Astrocyte (in vitro differentiated cells and primary cell): ENCODE results near the gene PTGES3L. TPM values are rescaled to one million over a fixed set of nuclear protein-coding genes. Genes with fewer than 3 reads are reported as not detected.

Experiments used
- DNase-seq: peaks from one replicate; pipeline ENCODE4 v3.0.0-alpha.2; 2010; ENCODE audit warnings: low read depth
- FAIRE-seq: peaks from 2 replicates; lab custom pipeline; 2011; peaks lifted over from hg19 to GRCh38; lab: Jason Lieb, UNC
- H2AFZ ChIP-seq: 2 replicates; pipeline ENCODE4 v1.6.0; 2012; ENCODE audit warnings: low read depth, low read length, inconsistent platforms
- H3K27ac ChIP-seq: 2 replicates; pipeline ENCODE4 v1.5.1; 2011; ENCODE audit warnings: low read depth, low read length, inconsistent platforms
- H3K27me3 ChIP-seq: 2 replicates; pipeline ENCODE4 v1.6.0; 2011; ENCODE audit warnings: low read length, inconsistent platforms; ENCODE audit not compliant: insufficient read depth
- H3K36me3 ChIP-seq: 2 replicates; pipeline ENCODE4 v1.5.1; 2011; ENCODE audit warnings: low read length, inconsistent platforms; ENCODE audit not compliant: insufficient read depth
- H3K4me1 ChIP-seq: 2 replicates; pipeline ENCODE4 v1.5.1; 2011; ENCODE audit warnings: low read length, inconsistent platforms; ENCODE audit not compliant: insufficient read depth
- H3K4me2 ChIP-seq: 2 replicates; pipeline ENCODE4 v1.6.0; 2012; ENCODE audit warnings: low read length, inconsistent platforms
- H3K4me3 ChIP-seq: 2 replicates; pipeline ENCODE4 v1.5.1; 2011; ENCODE audit warnings: low read depth, mild to moderate bottlenecking, low read length, inconsistent platforms; ENCODE audit not compliant: insufficient read depth
- H3K79me2 ChIP-seq: 2 replicates; pipeline ENCODE4 v1.6.0; 2012; ENCODE audit warnings: mild to moderate bottlenecking, low read length, inconsistent platforms; ENCODE audit not compliant: insufficient read depth
- H3K9ac ChIP-seq: 2 replicates; pipeline ENCODE4 v1.6.0; 2012; ENCODE audit warnings: mild to moderate bottlenecking, low read length, inconsistent platforms
- H3K9me3 ChIP-seq: 2 replicates; pipeline ENCODE4 v1.5.1; 2012; ENCODE audit warnings: low read depth, mild to moderate bottlenecking, low read length, inconsistent platforms; ENCODE audit not compliant: insufficient read depth
- H4K20me1 ChIP-seq: 2 replicates; pipeline ENCODE4 v1.6.0; 2012; ENCODE audit warnings: low read length, inconsistent platforms; ENCODE audit not compliant: insufficient read depth
- H3K27ac Mint-ChIP-seq: one replicate; pipeline ENCODE4 v1.8.0; 2021; ENCODE audit warnings: mild to moderate bottlenecking, mixed read lengths; ENCODE audit not compliant: unreplicated experiment
- H3K27me3 Mint-ChIP-seq: one replicate; pipeline ENCODE4 v1.8.0; 2021; ENCODE audit warnings: low read depth, mixed read lengths; ENCODE audit not compliant: unreplicated experiment
- H3K36me3 Mint-ChIP-seq: one replicate; pipeline ENCODE4 v1.8.0; 2021; ENCODE audit warnings: low read depth, mixed read lengths; ENCODE audit not compliant: unreplicated experiment
- H3K4me1 Mint-ChIP-seq: one replicate; pipeline ENCODE4 v1.8.0; 2021; ENCODE audit warnings: low read depth, mixed read lengths; ENCODE audit not compliant: unreplicated experiment
- H3K4me3 Mint-ChIP-seq: one replicate; pipeline ENCODE4 v1.8.0; 2021; ENCODE audit warnings: mild to moderate bottlenecking, moderate library complexity, mixed read lengths; ENCODE audit not compliant: unreplicated experiment
- H3K9me3 Mint-ChIP-seq: one replicate; pipeline ENCODE4 v1.8.0; 2021; ENCODE audit warnings: mild to moderate bottlenecking, mixed read lengths; ENCODE audit not compliant: unreplicated experiment
- EZH2 ChIP-seq: IDR thresholded peaks from 2 replicates; pipeline ENCODE4 v1.6.1; 2012; ENCODE audit warnings: mild to moderate bottlenecking, low read length, inconsistent platforms; ENCODE audit not compliant: insufficient read depth
- total RNA-seq: library from RNA; stranded (reverse); gene quantifications from 2 replicates; pipeline ENCODE4 v1.2.1, GENCODE V29; 2021
- TF ChIP-seq, protein P1 (sequence below): IDR thresholded peaks from 2 replicates; pipeline ENCODE4 v1.5.1; 2011; ENCODE audit warnings: low read depth, mild to moderate bottlenecking, inconsistent platforms, low read length, moderate library complexity; ENCODE audit not compliant: insufficient read depth

The PTGES3L gene
- total RNA-seq, 1 donor from 2014 or later = 5.1 TPM

DNA sequence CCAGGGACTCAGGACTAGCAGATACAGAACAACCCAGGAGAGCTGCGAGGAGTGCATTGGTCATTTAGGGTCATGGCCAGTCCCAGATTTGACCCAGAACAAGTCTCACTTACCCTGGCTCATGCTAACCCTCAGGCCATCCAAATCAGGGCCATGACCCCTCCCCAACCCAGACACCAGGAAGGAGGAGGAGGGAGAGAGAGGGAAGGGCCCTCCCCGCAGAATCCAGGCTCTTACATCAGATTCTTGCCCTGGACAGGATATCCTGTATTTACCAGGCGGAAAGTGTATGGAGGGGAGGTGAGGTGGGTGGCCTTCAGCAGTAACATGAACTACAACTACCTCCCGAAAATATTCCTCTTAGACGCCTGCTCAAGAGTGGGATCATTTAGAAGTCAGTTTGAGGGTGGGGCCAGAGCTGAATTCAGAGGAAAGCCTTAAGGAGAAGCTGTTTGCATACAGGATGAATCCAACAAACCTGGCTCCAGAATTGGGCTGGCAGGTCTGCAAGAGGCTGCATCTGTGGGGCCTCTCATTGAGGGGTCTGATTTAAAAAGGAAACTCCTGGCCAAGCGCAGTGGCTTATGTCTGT lies 40.2 kb upstream of the PTGES3L start:
- H3K79me2 ChIP-seq = peaks cover 42% of the 10 kb centered on the region
- H3K9ac ChIP-seq = no peak overlapping the region

DNA sequence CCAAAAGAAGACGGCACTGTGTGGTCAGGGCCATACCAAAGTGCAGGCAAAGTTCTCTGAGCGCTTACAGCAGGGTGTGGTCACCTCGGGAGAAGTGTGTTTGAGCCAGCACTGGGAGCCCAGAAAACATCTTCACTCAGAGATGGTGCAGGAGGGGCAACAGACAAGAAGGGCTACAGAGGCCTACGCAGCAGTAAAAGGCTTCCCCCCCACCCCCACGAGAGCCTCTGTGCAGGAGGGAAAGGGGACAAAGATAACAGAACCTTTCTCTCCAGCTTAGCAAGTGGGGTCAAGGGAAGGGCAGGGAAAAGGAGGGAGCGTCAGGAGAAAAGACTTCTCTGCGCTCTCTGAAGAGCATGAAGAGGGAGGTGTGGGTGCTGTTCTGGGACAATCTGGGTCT lies 39.5 kb upstream of the PTGES3L start:
- Histone ChIP-seq H2AFZ (no peak overlapping the region), H3K27me3 (no peaks in the 10 kb centered on the region), H3K4me3 (no peak overlapping the region), H3K4me1 (peaks cover 23% of the 10 kb centered on the region), H3K27ac (no peak overlapping the region), H3K9ac (no peak overlapping the region), H3K4me2 (peak overlapping the region; percentile 90), H3K9me3 (no peaks in the 10 kb centered on the region), H4K20me1 (peaks cover 29% of the 10 kb centered on the region), H3K36me3 (peaks cover 8% of the 10 kb centered on the region), H3K79me2 (peaks cover 42% of the 10 kb centered on the region)
- peak overlapping the region; percentile 97 for H3K4me3 Mint-ChIP-seq
- no peaks in the 10 kb centered on the region for H3K9me3 Mint-ChIP-seq
- H3K27me3 Mint-ChIP-seq = no peaks in the 10 kb centered on the region
- FAIRE-seq = no peak
- H3K36me3 Mint-ChIP-seq = peaks cover 11% of the 10 kb centered on the region
- peaks cover 43% of the 10 kb centered on the region for H3K4me1 Mint-ChIP-seq
- TF ChIP-seq, protein P1, sequence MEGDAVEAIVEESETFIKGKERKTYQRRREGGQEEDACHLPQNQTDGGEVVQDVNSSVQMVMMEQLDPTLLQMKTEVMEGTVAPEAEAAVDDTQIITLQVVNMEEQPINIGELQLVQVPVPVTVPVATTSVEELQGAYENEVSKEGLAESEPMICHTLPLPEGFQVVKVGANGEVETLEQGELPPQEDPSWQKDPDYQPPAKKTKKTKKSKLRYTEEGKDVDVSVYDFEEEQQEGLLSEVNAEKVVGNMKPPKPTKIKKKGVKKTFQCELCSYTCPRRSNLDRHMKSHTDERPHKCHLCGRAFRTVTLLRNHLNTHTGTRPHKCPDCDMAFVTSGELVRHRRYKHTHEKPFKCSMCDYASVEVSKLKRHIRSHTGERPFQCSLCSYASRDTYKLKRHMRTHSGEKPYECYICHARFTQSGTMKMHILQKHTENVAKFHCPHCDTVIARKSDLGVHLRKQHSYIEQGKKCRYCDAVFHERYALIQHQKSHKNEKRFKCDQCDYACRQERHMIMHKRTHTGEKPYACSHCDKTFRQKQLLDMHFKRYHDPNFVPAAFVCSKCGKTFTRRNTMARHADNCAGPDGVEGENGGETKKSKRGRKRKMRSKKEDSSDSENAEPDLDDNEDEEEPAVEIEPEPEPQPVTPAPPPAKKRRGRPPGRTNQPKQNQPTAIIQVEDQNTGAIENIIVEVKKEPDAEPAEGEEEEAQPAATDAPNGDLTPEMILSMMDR = no peak
- TF ChIP-seq EZH2 = no peak
- peak overlapping the region; percentile 77 for H3K27ac Mint-ChIP-seq
- DNase-seq = no peak

More for the DNA sequence above, 40.2 kb upstream of the PTGES3L start:
- Mint-ChIP-seq H3K9me3 (no peaks in the 10 kb centered on the region), H3K36me3 (peaks cover 11% of the 10 kb centered on the region), H3K27ac (peak overlapping the region; percentile 77), H3K27me3 (no peaks in the 10 kb centered on the region), H3K4me1 (peaks cover 37% of the 10 kb centered on the region), H3K4me3 (peak overlapping the region; percentile 97)
- no peak overlapping the region for H2AFZ ChIP-seq
- peaks cover 26% of the 10 kb centered on the region for H4K20me1 ChIP-seq
- H3K4me2 ChIP-seq = peak overlapping the region; percentile 90
- H3K4me3 ChIP-seq = no peak overlapping the region
- peaks cover 28% of the 10 kb centered on the region for H3K4me1 ChIP-seq
- H3K9me3 ChIP-seq = no peaks in the 10 kb centered on the region
- H3K27me3 ChIP-seq = no peaks in the 10 kb centered on the region
- TF ChIP-seq, protein P1 = no peak
- TF ChIP-seq EZH2 = no peak
- H3K27ac ChIP-seq = no peak overlapping the region
- peaks cover 6% of the 10 kb centered on the region for H3K36me3 ChIP-seq
- DNase-seq = no peak
- FAIRE-seq = no peak

DNA sequence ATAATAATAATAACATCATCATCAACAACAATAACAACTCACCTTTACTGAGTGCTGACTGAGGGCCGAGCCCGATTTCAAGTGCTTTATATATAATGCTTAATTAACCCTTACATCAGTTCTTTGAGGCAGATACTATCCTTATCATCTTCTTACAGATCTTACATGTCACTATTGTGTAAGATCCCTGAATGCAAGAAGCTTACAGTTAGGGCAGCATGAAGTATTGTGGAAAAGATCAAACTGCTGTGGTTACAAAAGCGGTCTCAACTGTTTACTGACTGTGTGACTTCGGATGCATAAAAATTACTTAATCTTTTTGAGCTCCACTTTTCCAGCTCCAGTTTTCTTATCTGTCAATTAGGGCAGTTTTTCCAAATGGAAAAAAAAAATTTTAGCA lies 39.1 kb upstream of the PTGES3L start:
- H3K27me3 Mint-ChIP-seq = no peaks in the 10 kb centered on the region
- peaks cover 8% of the 10 kb centered on the region for H3K36me3 ChIP-seq
- peaks cover 11% of the 10 kb centered on the region for H3K36me3 Mint-ChIP-seq
- H3K4me3 Mint-ChIP-seq = no peak overlapping the region
- H3K9ac ChIP-seq = no peak overlapping the region
- no peak for FAIRE-seq
- no peaks in the 10 kb centered on the region for H3K27me3 ChIP-seq
- no peak overlapping the region for H2AFZ ChIP-seq
- H3K27ac Mint-ChIP-seq = no peak overlapping the region
- no peak for DNase-seq
- no peaks in the 10 kb centered on the region for H3K9me3 ChIP-seq
- no peak overlapping the region for H3K27ac ChIP-seq
- no peaks in the 10 kb centered on the region for H3K9me3 Mint-ChIP-seq
- H3K79me2 ChIP-seq = peaks cover 42% of the 10 kb centered on the region
- no peak overlapping the region for H3K4me3 ChIP-seq
- H3K4me1 Mint-ChIP-seq = peaks cover 43% of the 10 kb centered on the region
- TF ChIP-seq, protein P1 = no peak
- no peak for TF ChIP-seq EZH2
- peaks cover 20% of the 10 kb centered on the region for H3K4me1 ChIP-seq
- peaks cover 32% of the 10 kb centered on the region for H4K20me1 ChIP-seq
- peak overlapping the region; percentile 22 for H3K4me2 ChIP-seq
